SK-N-SH (cell line): ENCODE data around the gene UBE2E2. TPM values are rescaled to one million over a fixed set of nuclear protein-coding genes. Genes with fewer than 3 reads are reported as not detected.

ENCODE experiments used
- CTCF ChIA-PET: fragments of 300-600, 350-600 bp; formaldehyde crosslinking; extraction: SDS; loops from one replicate; lab custom pipeline; 2021; lab: Yijun Ruan, JAX
- POLR2A ChIA-PET: fragments of 350-600 bp; sonication (Branson Sonifier 250); formaldehyde crosslinking; extraction: SDS; loops from one replicate; lab custom pipeline; 2020; ENCODE audit warnings: antibody characterized with exemption, inconsistent platforms; lab: Yijun Ruan, JAX
- DNase-seq: peaks from one replicate; pipeline ENCODE4 v3.0.0; 2012
- H2AFZ ChIP-seq: fragments of 200-600 bp; sonication (generic); 2 replicates; pipeline ENCODE4 v1.8.1; 2016; ENCODE audit warnings: antibody characterized with exemption, mild to moderate bottlenecking, low read depth
- H3F3A ChIP-seq: fragments of 200-600 bp; sonication (generic); replicated peaks from 2 replicates; pipeline ENCODE3; 2016; ENCODE audit warnings: antibody characterized with exemption, mild to moderate bottlenecking; ENCODE audit not compliant: insufficient read depth
- H3K27ac ChIP-seq, 2 experiments: fragments of 200-500 bp in 1 of 2; fragments of 200-600 bp in 1 of 2; sonication (Bioruptor generic) in 1 of 2; sonication (generic), shearing (Covaris generic) in 1 of 2; 2 replicates each; pipeline versions ENCODE4 v1.5.1 to v1.6.1; 2014 to 2016; ENCODE audit warnings: low read depth in 2 of 2, inconsistent platforms in 1 of 2, low read length in 1 of 2, mild to moderate bottlenecking in 1 of 2, mixed read lengths in 1 of 2
- H3K27me3 ChIP-seq: fragments of 200-600 bp; sonication (generic), shearing (Covaris generic); 2 replicates; pipeline ENCODE4 v1.6.1; 2016; ENCODE audit warnings: mixed run types; ENCODE audit not compliant: insufficient read depth
- H3K36me3 ChIP-seq, 2 experiments: fragments of 200-500 bp in 1 of 2; fragments of 200-600 bp in 1 of 2; sonication (Bioruptor generic) in 1 of 2; sonication (generic) in 1 of 2; replicated peaks in 1 of 2; 2 replicates each; pipeline versions ENCODE3 to v1.5.1; 2014 to 2016; ENCODE audit warnings: low read length in 1 of 2, mild to moderate bottlenecking in 1 of 2; ENCODE audit not compliant: insufficient read depth in 2 of 2, control insufficient read depth in 1 of 2
- H3K4me1 ChIP-seq, 2 experiments: fragments of 200-500 bp in 1 of 2; fragments of 200-600 bp in 1 of 2; sonication (Bioruptor generic) in 1 of 2; sonication (generic), shearing (Covaris generic) in 1 of 2; 2 replicates each; pipeline versions ENCODE4 v1.5.1 to v1.6.1; 2014 to 2016; ENCODE audit warnings: low read depth in 1 of 2, low read length in 1 of 2, mixed run types in 1 of 2; ENCODE audit not compliant: insufficient read depth in 2 of 2, control insufficient read depth in 1 of 2
- H3K4me2 ChIP-seq: fragments of 200-600 bp; sonication (generic), shearing (Covaris generic); 2 replicates; pipeline ENCODE4 v1.6.1; 2017; ENCODE audit warnings: mixed run types
- H3K4me3 ChIP-seq, 2 experiments: fragments of 200-500 bp in 1 of 2; fragments of 200-600 bp in 1 of 2; sonication (Bioruptor generic) in 1 of 2; sonication (generic), shearing (Covaris generic) in 1 of 2; 2 replicates each; pipeline versions ENCODE4 v1.5.1 to v1.8.1; 2014 to 2016; ENCODE audit warnings: low read depth in 2 of 2, inconsistent platforms in 1 of 2, low read length in 1 of 2, mild to moderate bottlenecking in 1 of 2, mixed read lengths in 1 of 2, moderate library complexity in 1 of 2
- H3K79me2 ChIP-seq: fragments of 200-600 bp; sonication (generic); 2 replicates; pipeline ENCODE4 v1.8.1; 2017; ENCODE audit warnings: mild to moderate bottlenecking; ENCODE audit not compliant: insufficient read depth
- H3K9ac ChIP-seq: fragments of 200-600 bp; sonication (generic); 2 replicates; pipeline ENCODE4 v1.6.1; 2017; ENCODE audit warnings: mixed run types
- H3K9me2 ChIP-seq: fragments of 200-600 bp; sonication (generic); 2 replicates; pipeline ENCODE4 v1.6.1; 2017; ENCODE audit warnings: mixed run types
- H3K9me3 ChIP-seq: fragments of 200-600 bp; sonication (generic); 2 replicates; pipeline ENCODE4 v1.6.1; 2017; ENCODE audit warnings: mixed run types, mild to moderate bottlenecking, moderate library complexity
- H4K20me1 ChIP-seq: fragments of 200-600 bp; sonication (generic); 2 replicates; pipeline ENCODE4 v1.6.1; 2017; ENCODE audit warnings: mild to moderate bottlenecking, mixed run types; ENCODE audit not compliant: insufficient read depth
- EZH2phosphoT487 ChIP-seq: fragments of 200-600 bp; sonication (generic); IDR thresholded peaks from 2 replicates; pipeline ENCODE4 v1.6.1; 2017; ENCODE audit warnings: low read depth, mixed run types, mild to moderate bottlenecking, antibody characterized with exemption, moderate library complexity, borderline replicate concordance
- FOXJ3 ChIP-seq: sonication (generic); formaldehyde crosslinking; IDR thresholded peaks from 2 replicates; pipeline ENCODE4 v1.5.1; 2020; ENCODE audit warnings: mild to moderate bottlenecking, missing genetic modification reagents
- FOXM1 ChIP-seq: IDR thresholded peaks from 2 replicates; pipeline ENCODE4 v1.4.0; 2012; ENCODE audit warnings: low read depth, mild to moderate bottlenecking
- GABPA ChIP-seq: IDR thresholded peaks from 2 replicates; pipeline ENCODE4 v1.4.0; 2012; ENCODE audit warnings: low read depth, mild to moderate bottlenecking
- NFIC ChIP-seq: IDR thresholded peaks from 2 replicates; pipeline ENCODE4 v1.4.0; 2012; ENCODE audit warnings: borderline replicate concordance
- NRF1 ChIP-seq: IDR thresholded peaks from 2 replicates; pipeline ENCODE4 v1.6.1; 2012; ENCODE audit warnings: low read depth, mild to moderate bottlenecking, low read length
- PBX3 ChIP-seq: IDR thresholded peaks from 2 replicates; pipeline ENCODE4; 2012
- RCOR1 ChIP-seq: fragments of 150-350 bp; IDR thresholded peaks from 2 replicates; pipeline ENCODE4 v1.6.1; 2017; ENCODE audit warnings: antibody characterized with exemption, low read length
- REST ChIP-seq: IDR thresholded peaks from 2 replicates; pipeline ENCODE4 v1.6.1; 2012; ENCODE audit warnings: mild to moderate bottlenecking, low read depth, low read length, moderate library complexity
- SIN3A ChIP-seq: IDR thresholded peaks from 2 replicates; pipeline ENCODE4 v1.6.1; 2012; ENCODE audit warnings: low read depth, mild to moderate bottlenecking, low read length, moderate library complexity, borderline replicate concordance
- SMC3 ChIP-seq: IDR thresholded peaks from 2 replicates; pipeline ENCODE4 v1.6.1; 2012; ENCODE audit warnings: low read depth, low read length, improper control_type of control experiment
- TEAD4 ChIP-seq: IDR thresholded peaks from 2 replicates; pipeline ENCODE4 v1.4.0; 2012; ENCODE audit warnings: mild to moderate bottlenecking, borderline replicate concordance; ENCODE audit not compliant: insufficient read depth
- USF1 ChIP-seq: IDR thresholded peaks from 2 replicates; pipeline ENCODE4 v1.4.0; 2012; ENCODE audit warnings: low read depth, borderline replicate concordance
- WGBS: methylation state at CpG from one replicate; pipeline ENCODE4 v1.1.6; 2017; ENCODE audit warnings: low lambda C conversion rate; 5-methylcytosine and 5-hydroxymethylcytosine counted together
- polyA plus RNA-seq, 3 experiments: library from polyadenylated mRNA; depleted of rRNA; stranded (reverse); fragments of >200 nt; gene quantifications; 2 replicates each; pipeline ENCODE4 v1.2.3, GENCODE V29; 2012

Gene UBE2E2
- polyA plus RNA-seq, 1 of the 3 experiments (the other 2 are of a cell fraction): 46.4 TPM

GRCh38 chr3:23553353-23553752, 350.2 kb downstream of the UBE2E2 start:
- H3K4me3 ChIP-seq: no peak overlapping the region

GRCh38 chr3:23565041-23565775, 362.1 kb downstream of the UBE2E2 start:
- Histone ChIP-seq H3K27ac (no peak overlapping the region), H3K9me3 (no peaks in the 10 kb centered on the region), H3K36me3 (no peaks in the 10 kb centered on the region)
- no peak for TF ChIP-seq FOXM1
- TF ChIP-seq NFIC: no peak
- TF ChIP-seq NRF1: no peak
- TF ChIP-seq EZH2phosphoT487: no peak
- no peak for TF ChIP-seq PBX3
- TF ChIP-seq GABPA: no peak
- TF ChIP-seq RCOR1: no peak
- TF ChIP-seq SIN3A: no peak
- TF ChIP-seq TEAD4: no peak
- TF ChIP-seq SMC3: no peak
- TF ChIP-seq USF1: no peak
- TF ChIP-seq, all 33 proteins: peak for 0
- no peaks in the 10 kb centered on the region for H3K9me2 ChIP-seq
- H3K4me3 ChIP-seq: no peak overlapping the region
- H3K79me2 ChIP-seq: no peaks in the 10 kb centered on the region
- 84% methylated on average over 5 of the region's 5 CpGs for WGBS
- no peak for DNase-seq
- H3K4me1 ChIP-seq: no peaks in the 10 kb centered on the region
- H3K27me3 ChIP-seq: no peaks in the 10 kb centered on the region
- H3F3A ChIP-seq: no peaks in the 10 kb centered on the region
- H4K20me1 ChIP-seq: no peaks in the 10 kb centered on the region
- CTCF ChIA-PET: no interaction called here
- no peak overlapping the region for H3K4me2 ChIP-seq
- POLR2A ChIA-PET: interaction anchor here (0.6 kb wide), 1 partner anchor 25 kb away, joined by 4 read pairs; no protein-coding TSS in a partner anchor
- no peak overlapping the region for H3K9ac ChIP-seq
- no peak overlapping the region for H2AFZ ChIP-seq

More at GRCh38 chr3:23553353-23553752, 350.2 kb downstream of the UBE2E2 start:
- Histone ChIP-seq H3K4me2 (no peak overlapping the region), H3K27me3 (no peaks in the 10 kb centered on the region), H4K20me1 (no peaks in the 10 kb centered on the region), H2AFZ (no peak overlapping the region), H3K9ac (no peak overlapping the region), H3K36me3 (peaks cover 0 to 3% of the 10 kb centered on the region in 2 experiments), H3K9me2 (no peaks in the 10 kb centered on the region), H3K4me1 (no peaks in the 10 kb centered on the region), H3K79me2 (no peaks in the 10 kb centered on the region; the same call in 1 of the 2 replicates), H3K27ac (no peak overlapping the region), H3K9me3 (no peaks in the 10 kb centered on the region), H3F3A (no peaks in the 10 kb centered on the region)
- no peak for DNase-seq
- POLR2A ChIA-PET: no interaction called here
- CTCF ChIA-PET: no interaction called here
- TF ChIP-seq FOXM1: no peak
- no peak for TF ChIP-seq FOXJ3
- TF ChIP-seq REST: no peak
- 95% methylated on average over 3 of the region's 3 CpGs for WGBS
